Erythroblast (primary cell): ENCODE data around the gene PRKCZ.

Experiments used
- DNase-seq, 2 experiments: peaks; one replicate each; lab custom pipeline; 2025; lab: John Stamatoyannopoulos, UW
- GATA1 ChIP-seq: IDR thresholded peaks from 2 replicates; pipeline ENCODE4 v1.6.1; 2011; ENCODE audit warnings: low read depth, mild to moderate bottlenecking, control low read depth, low read length, moderate library complexity
- POLR2A ChIP-seq: IDR thresholded peaks from 2 replicates; pipeline ENCODE4 v1.6.1; 2011; ENCODE audit warnings: mild to moderate bottlenecking, low read length

The PRKCZ gene

DNA sequence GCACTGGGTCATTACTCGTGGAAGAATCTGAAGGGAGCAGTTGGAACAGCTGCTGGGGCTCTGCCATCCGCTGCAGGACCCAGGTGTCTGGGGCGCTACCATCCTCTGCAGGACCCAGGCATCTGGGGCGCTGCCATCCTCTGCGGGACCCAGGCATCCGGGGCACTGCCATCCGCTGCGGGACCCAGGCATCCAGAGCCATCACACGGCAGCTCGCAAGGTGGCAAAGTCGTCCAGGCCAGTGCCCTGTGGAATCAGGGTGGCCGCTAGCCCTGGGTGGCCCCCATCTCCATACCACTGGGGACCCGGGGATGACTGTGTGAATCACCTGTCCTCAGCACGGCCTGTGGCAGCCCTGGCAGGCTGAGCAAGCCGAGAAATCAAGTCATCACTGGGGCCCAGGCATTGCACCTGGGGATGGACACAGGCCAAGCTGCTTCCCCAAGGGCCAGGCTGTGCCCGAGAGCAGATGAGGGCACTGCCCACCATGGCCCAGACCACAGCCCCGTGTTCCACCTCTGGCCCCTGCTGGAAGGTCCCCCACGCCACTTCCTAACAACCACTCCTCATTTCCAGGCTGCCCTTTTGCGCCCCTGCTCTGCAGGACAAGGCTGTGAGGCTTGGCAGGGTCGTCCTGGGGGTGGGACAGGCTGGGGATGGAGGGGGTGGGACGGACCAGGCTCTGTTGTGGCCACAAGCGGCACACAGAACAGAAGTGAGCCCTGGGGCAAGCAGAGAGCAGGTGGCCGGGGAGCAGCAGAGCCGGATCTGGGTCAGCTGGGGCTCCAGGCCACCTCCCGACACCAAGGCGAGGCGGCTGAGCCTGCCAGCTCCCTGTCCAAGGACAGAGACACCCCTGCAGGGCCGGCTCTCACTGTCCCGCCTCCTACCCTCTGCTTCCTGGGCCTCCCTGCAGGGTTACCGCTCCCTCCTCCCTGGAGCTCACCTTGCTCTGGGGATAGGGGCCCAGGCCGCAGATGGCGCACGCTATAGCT lies 18.4 kb upstream of the PRKCZ start:
- TF ChIP-seq GATA1 (no peak), POLR2A (no peak)
- DNase-seq, result no peak

DNA sequence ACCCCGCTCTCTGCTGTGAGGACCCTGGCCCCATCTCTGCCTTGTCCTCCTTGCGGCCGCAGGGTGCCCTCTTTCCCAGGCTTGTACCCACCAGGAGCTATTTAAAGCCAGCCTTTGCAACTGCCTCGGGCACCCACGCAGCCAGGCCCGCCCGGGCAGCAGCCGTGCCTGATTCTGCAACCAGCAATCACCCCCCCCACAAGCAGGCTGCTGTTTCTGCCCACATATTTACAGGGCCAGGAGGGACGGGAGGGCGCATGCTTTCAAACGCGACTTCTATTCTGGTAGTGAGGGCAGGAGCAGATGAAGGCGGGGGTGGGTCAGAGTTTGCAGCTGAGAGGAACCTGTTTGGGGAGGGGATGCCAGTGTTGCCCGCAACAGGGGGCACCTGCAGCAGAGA lies 17.5 kb upstream of the PRKCZ start:
- TF ChIP-seq GATA1, result no peak
- no peak for TF ChIP-seq POLR2A
- DNase-seq, result no peak

DNA sequence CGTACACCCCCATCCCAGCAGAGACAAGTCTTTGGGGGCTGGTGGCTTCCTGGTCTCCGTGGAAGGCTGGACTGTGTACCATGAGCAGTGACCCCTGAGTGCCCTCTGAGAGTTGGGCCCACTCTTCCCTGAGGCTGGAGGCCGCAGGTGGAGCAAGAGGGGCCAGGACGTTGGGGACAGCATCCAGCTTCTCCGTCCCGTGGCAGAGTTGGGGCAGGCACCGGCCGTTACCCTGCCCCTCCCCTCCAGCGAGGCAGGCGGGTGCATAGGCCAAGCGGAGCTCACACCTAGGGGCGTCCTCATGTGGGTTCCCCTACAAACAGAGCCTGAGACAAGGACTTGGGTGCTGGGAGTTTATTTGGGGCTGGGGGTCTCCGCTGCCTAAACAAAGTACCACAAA lies 17.0 kb upstream of the PRKCZ start:
- TF ChIP-seq GATA1, result no peak
- TF ChIP-seq POLR2A, result no peak
- DNase-seq, result no peak

DNA sequence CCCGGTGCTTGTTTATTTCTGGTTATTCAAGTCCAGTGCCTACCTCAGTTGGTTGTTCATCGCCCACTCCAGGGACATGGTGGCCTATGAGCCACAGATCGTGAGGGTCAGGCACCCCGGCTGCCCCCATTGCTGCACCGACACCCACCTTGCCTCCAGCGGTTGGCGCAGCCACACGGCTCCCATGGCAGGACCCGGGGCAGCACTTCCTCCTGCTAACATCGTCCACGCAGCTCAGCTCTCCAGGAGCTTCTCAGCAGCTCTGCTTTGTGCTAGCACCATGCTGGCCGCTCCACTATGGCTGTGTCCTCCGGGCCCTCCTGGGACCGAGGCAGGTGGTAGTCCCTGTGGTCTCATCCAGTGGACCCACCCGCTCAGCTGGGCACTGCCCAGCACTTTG lies 13.9 kb upstream of the PRKCZ start:
- TF ChIP-seq GATA1 (no peak), POLR2A (no peak)

DNA sequence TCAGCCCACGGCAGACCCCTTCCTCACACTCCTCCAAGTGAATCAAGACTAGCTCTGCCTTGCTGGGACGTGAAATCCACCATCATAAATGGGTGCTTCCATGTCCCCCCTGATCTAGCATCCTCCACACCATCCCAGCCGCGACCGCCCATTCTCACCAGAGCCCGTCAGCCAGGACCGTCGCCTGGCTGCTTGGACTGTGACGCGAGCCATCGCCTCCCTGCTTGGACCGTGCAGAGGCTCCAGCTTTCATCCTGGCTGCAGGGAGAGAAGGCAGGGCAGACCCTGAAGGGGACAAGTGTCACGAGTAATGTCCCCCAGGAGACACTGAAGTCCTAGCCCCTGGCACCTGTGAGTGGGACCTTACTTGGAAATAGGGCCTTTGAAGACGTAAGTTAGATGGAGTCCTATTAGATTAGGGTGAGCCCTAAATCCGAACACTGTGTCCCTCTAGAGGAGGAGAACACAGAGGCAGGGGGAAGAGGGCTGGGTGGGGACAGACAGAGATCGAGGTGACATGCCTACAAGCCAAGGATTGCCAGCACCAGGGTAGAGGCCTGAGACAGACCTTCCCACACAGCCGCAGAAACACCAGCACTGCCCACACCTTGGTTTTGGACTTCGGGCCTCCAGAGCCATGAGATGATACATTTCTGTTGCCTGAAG lies 12.8 kb upstream of the PRKCZ start:
- DNase-seq, result no peak
- TF ChIP-seq POLR2A (no peak), GATA1 (no peak)

More for the DNA sequence above, 13.9 kb upstream of the PRKCZ start:
- DNase-seq, result no peak

DNA sequence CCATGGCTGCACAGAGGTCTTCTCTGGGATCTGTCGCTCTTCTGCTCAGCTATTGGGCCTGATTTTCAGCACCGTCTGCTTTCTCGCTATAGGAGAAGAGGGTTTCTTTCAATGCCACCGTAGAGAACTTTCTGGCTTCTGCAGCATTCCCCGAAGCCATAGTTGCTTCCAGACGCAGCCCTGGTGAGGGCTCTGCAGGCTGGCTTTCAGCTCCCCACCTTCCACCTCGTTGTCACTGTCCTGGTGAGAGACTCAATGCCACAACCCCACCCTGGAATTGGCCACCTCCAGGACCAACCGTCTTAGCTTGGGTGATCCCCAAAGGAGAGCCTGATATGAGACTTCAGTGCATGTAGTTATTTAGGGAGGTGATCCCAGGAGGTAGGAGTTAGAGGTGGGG lies 12.0 kb upstream of the PRKCZ start:
- DNase-seq, result no peak
- TF ChIP-seq GATA1, result no peak
- no peak for TF ChIP-seq POLR2A

DNA sequence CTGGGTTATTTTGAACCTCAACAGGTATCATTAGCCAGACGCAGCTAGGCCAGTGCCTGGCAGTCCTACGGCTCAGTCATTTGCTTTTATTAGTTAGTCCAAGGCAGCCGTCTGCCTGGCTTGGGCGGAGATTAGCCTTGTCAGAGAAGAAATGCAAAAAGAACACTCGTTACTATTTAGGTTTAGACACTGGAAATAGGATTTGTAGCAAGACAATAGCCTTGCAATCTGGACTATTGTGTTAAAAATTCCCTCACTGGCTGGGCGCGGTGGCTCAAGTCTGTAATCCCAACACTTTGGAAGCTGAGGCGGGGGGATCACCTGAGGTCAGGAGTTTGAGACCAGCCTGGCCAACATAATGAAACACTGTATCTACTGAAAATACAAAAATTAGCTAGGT lies 11.0 kb upstream of the PRKCZ start:
- TF ChIP-seq GATA1 (no peak), POLR2A (no peak)
- DNase-seq, result no peak

DNA sequence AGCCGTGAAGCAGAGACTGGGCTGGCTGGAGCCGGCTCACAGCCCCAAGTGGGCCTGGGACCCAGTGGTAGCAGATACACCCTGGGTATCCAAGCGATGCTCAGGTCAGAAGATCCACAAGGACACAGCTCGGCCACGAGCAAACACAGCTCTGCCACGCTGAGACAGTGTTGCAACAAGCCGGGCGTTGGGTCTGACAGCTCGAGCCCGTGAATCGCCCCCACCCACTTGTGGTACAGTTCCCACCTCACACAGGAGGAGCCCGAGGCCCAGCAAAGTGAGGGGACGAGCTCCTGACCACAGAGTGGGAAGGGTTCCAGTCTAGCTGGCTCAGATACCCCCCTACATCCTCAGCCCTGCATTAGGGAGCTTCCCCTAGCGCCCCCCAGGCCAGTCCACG lies 8.9 kb upstream of the PRKCZ start:
- DNase-seq, result no peak

DNA sequence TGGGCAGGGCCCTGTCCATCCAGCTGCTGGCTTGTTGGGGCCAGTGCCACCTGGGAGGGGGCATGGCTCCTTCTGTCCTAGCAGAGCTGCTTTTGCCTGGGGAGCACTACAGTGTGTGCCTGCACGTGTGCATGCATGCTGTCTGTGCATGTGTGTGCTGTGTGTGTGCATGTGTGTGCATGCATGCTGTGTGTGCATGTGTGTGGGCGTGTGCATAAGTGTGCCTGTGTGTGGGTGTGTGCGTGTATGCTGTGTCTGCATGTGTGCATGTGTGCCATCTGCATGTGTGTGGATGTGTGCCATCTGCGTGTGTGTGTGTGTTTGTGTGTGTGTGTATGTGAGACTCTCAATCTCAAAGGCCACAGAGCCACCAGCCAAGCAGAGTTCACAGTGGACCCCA lies 8.3 kb upstream of the PRKCZ start:
- TF ChIP-seq GATA1, result no peak
- TF ChIP-seq POLR2A, result no peak

More for the DNA sequence above, 8.9 kb upstream of the PRKCZ start:
- TF ChIP-seq GATA1 (no peak), POLR2A (no peak)

DNA sequence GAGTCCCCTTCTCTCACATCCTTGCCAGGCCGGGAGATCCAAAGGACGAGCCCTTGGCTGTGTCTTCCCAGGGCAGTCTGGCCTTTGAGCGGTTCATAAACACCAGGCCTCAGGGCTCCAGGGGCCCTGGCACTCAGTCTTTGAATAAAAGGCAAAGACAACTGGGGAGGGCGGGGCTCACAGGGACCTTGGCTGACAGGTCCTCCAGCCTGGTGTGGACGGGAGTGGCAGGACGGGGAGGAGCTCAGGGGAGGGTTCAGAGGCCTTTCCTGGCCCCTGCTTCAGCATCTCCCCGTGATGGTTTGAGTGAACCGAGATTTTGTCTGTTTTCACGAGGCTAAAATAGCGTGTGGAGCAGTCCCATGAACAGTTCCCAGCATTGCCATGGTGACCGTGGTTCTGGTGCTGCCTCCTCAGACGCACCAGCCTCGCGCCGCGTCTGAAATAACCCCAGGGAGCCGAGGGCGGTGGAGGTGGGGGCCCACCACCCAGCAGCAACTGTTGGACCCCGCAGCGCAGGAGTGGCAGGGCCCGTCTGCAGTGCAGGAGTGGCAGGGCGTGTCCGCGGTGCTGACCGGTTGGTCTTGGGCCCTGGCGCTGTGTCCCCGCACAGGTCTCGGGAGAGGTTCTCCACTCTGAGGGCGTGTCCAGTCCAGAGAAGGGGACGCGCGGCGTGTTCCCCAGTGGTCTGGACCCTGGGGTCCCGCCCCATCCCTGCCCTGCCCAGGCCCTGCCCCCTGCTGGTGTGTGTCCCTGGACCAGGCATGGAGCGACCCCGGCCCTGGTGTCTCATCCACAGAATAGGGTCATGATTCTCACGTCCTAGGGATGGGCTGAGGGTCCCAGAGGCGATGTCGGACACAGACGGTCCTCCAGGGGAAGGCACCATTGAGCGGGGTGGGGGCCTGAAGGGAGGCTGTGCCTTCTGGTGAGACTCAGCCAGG lies 7.1 kb upstream of the PRKCZ start:
- no peak for DNase-seq
- no peak for TF ChIP-seq POLR2A
- no peak for TF ChIP-seq GATA1

More for the DNA sequence above, 8.3 kb upstream of the PRKCZ start:
- no peak for DNase-seq

DNA sequence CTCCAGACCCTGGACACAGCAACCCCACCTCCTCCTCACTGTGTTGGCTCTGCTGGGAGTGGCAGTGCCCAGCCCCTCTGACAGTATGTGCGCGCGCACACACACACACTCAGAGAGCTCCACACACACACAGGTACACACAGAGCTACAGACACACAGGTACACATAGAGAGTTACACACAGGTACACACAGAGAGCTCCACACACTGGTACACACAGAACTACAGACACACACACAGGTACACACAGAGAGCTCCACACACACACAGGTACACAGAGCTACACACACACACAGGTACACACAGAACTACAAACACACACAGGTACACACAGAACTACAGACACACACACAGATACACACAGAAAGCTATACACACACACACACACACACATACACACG lies 6.3 kb upstream of the PRKCZ start:
- DNase-seq, result no peak
- no peak for TF ChIP-seq POLR2A
- no peak for TF ChIP-seq GATA1

DNA sequence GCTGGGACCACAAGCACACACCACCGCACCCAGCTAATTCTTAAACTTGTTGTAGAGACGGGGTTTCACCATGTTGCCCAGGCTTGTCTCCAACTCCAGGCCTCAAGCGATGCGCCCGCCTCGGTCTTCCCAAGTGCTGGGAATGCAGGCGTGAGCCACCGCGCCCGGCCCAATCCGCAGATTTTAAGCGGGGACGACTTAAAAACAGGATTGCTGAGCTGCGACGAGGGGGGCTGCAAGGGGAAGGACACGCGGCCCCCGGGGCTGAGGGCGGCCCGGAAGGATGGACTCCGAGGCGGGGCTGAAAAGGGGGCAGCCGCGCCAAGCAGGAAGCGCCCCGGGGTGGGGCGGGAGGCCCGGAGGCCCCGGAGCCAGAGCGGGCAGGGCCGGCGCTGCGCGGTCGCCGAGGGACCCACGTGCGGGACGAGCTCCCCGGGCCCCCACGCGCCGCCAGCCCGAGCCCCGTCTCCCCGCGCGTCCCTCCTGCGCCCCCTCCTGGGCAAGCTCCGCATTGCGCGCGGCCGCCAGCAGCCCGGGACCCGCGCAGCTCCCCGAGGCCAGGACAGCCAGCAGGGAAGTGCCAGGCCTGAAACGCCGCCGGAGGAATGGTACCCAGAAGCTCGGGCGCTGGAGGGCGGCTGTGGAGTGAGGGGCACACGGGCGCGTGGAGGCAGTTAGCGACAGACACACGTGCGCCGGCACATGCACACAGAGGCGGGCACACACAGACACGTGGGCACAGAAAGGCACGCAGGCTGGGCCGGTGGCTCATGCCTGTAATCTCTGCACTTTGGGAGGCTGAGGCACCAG lies 5.5 kb upstream of the PRKCZ start:
- peak; percentile 38 to 68 for DNase-seq
- TF ChIP-seq POLR2A, result no peak
- TF ChIP-seq GATA1, result no peak
